Fibroblast of lung (primary cell): Measurements from ENCODE around the gene DNAI2.

Experiments used
- EZH2 ChIP-seq: IDR thresholded peaks from 2 replicates; pipeline ENCODE4 v1.5.1; 2012; ENCODE audit warnings: low read length, control low read depth, mild to moderate bottlenecking; ENCODE audit errors: missing control alignments
- TF ChIP-seq, protein P1 (sequence below), 2 donors: IDR thresholded peaks in 1 of 2; conservative IDR thresholded peaks in 1 of 2; 1 replicate in 1 of 2; 2 replicates in 1 of 2; pipeline ENCODE4 v1.5.1; 2011 to 2012; ENCODE audit warnings: low read length in 2 of 2, control low read depth in 1 of 2, inconsistent platforms in 1 of 2, low read depth in 1 of 2, mild to moderate bottlenecking in 1 of 2

DNA sequence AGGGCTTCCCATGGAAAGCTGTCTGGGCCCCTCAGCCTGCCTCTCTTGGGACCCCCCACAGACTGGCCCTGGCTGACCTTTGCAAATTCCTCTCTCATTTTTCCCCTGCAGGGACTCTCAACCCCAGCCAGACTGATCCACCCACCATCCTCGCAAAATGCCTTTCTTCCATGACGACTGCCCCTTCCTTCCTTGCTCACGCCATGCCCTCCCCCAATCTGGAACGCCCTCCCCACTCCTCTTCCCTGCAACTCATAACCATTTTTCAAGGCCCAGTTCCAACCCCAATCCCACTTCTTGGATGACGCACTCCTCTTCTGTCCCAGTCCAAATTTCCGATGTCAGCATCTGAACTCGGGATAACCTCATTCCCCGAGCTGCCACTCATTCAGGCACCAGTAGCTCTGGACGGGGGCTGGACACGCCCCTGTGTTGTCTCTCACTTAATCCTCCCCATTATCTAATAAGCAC lies 1.3 kb upstream of the DNAI2 start:
- TF ChIP-seq, protein P1, sequence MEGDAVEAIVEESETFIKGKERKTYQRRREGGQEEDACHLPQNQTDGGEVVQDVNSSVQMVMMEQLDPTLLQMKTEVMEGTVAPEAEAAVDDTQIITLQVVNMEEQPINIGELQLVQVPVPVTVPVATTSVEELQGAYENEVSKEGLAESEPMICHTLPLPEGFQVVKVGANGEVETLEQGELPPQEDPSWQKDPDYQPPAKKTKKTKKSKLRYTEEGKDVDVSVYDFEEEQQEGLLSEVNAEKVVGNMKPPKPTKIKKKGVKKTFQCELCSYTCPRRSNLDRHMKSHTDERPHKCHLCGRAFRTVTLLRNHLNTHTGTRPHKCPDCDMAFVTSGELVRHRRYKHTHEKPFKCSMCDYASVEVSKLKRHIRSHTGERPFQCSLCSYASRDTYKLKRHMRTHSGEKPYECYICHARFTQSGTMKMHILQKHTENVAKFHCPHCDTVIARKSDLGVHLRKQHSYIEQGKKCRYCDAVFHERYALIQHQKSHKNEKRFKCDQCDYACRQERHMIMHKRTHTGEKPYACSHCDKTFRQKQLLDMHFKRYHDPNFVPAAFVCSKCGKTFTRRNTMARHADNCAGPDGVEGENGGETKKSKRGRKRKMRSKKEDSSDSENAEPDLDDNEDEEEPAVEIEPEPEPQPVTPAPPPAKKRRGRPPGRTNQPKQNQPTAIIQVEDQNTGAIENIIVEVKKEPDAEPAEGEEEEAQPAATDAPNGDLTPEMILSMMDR (conservative IDR thresholded peaks at IDR 0.05 in 1 of 2, IDR thresholded peaks at IDR 0.05 in 1 of 2; ENCODE audit: low read depth in 1 of 2, low read length in 2 of 2): no peak
- no peak for TF ChIP-seq EZH2
